SJSA1 (cell line): ENCODE results near the gene SLC1A3. TPM values are rescaled to one million over a fixed set of nuclear protein-coding genes. Genes with fewer than 3 reads are reported as not detected.

Source experiments
- DNase-seq, 2 experiments: peaks; one replicate each; pipeline ENCODE4 v3.0.0-alpha.2; 2015 to 2020; ENCODE audit warnings: low spot score in 2 of 2, low read depth in 1 of 2
- H3K27ac ChIP-seq: fragments of 250-450 bp; sonication (Bioruptor Pico); 2 replicates; pipeline ENCODE4 v1.5.1; 2020; ENCODE audit warnings: mild to moderate bottlenecking, moderate library complexity
- H3K27me3 ChIP-seq: fragments of 250-450 bp; sonication (Bioruptor Pico); replicated peaks from 2 replicates; pipeline ENCODE4 v1.5.1; 2020; ENCODE audit warnings: mild to moderate bottlenecking, moderate library complexity
- H3K36me3 ChIP-seq: fragments of 250-450 bp; sonication (Bioruptor Pico); 2 replicates; pipeline ENCODE4 v1.5.1; 2020; ENCODE audit warnings: mild to moderate bottlenecking
- H3K4me1 ChIP-seq: fragments of 250-450 bp; sonication (Bioruptor Pico); replicated peaks from 2 replicates; pipeline ENCODE4 v1.6.1; 2021; ENCODE audit warnings: mild to moderate bottlenecking
- H3K4me3 ChIP-seq: fragments of 250-450 bp; sonication (Bioruptor Pico); 2 replicates; pipeline ENCODE4 v1.5.1; 2020; ENCODE audit warnings: mild to moderate bottlenecking
- H3K9me3 ChIP-seq: fragments of 250-450 bp; sonication (Bioruptor Pico); replicated peaks from 2 replicates; pipeline ENCODE4 v1.5.1; 2020; ENCODE audit warnings: mild to moderate bottlenecking
- total RNA-seq: library from RNA; depleted of rRNA; stranded (reverse); fragments of >200 nt; shearing (Covaris generic); gene quantifications from 2 replicates; pipeline ENCODE4 v1.2.3, GENCODE V29; 2014

SLC1A3 gene
- total RNA-seq, 1 experiment from 2014 or later: 37.0 TPM

GRCh38 chr5:36721664-36722235 lies 115.3 kb downstream of the SLC1A3 start:
- no peaks in the 10 kb centered on the region for H3K9me3 ChIP-seq
- no peaks in the 10 kb centered on the region for H3K4me1 ChIP-seq
- H3K36me3 ChIP-seq: no peaks in the 10 kb centered on the region
- DNase-seq: no peak
- H3K4me3 ChIP-seq: no peak overlapping the region
- no peak overlapping the region for H3K27ac ChIP-seq
- peaks cover 3% of the 10 kb centered on the region; the same call in 1 of the 2 replicates for H3K27me3 ChIP-seq

- no peaks in the 10 kb centered on the region for H3K36me3 ChIP-seq
- H3K4me1 ChIP-seq: no peaks in the 10 kb centered on the region
- H3K27ac ChIP-seq: no peak overlapping the region
- no peak overlapping the region for H3K4me3 ChIP-seq
- no peaks in the 10 kb centered on the region for H3K9me3 ChIP-seq
- no peak for DNase-seq
- H3K27me3 ChIP-seq: peaks cover 3% of the 10 kb centered on the region; the same call in 1 of the 2 replicates
Measured at GRCh38 chr5:36722900-36723299, 116.5 kb downstream of the SLC1A3 start.

GRCh38 chr5:36723912-36724311 lies 117.5 kb downstream of the SLC1A3 start:
- Histone ChIP-seq H3K36me3 (no peaks in the 10 kb centered on the region), H3K27me3 (peaks cover 3% of the 10 kb centered on the region; the same call in 1 of the 2 replicates), H3K4me1 (no peaks in the 10 kb centered on the region), H3K27ac (no peak overlapping the region), H3K4me3 (no peak overlapping the region), H3K9me3 (no peaks in the 10 kb centered on the region)
- no peak for DNase-seq

- H3K27ac ChIP-seq: no peak overlapping the region
- H3K27me3 ChIP-seq: no peaks in the 10 kb centered on the region; the same call in 1 of the 2 replicates
- no peaks in the 10 kb centered on the region for H3K9me3 ChIP-seq
- no peak for DNase-seq
- no peaks in the 10 kb centered on the region for H3K36me3 ChIP-seq
- H3K4me3 ChIP-seq: no peak overlapping the region
- no peaks in the 10 kb centered on the region for H3K4me1 ChIP-seq
Measured at GRCh38 chr5:36724467-36725332, 118.3 kb downstream of the SLC1A3 start.

- H3K27me3 ChIP-seq: no peaks in the 10 kb centered on the region
- no peak overlapping the region for H3K27ac ChIP-seq
- H3K9me3 ChIP-seq: no peaks in the 10 kb centered on the region
- no peaks in the 10 kb centered on the region for H3K4me1 ChIP-seq
- no peak for DNase-seq
- H3K36me3 ChIP-seq: no peaks in the 10 kb centered on the region
- no peak overlapping the region for H3K4me3 ChIP-seq
Measured at GRCh38 chr5:36726317-36726716, 119.9 kb downstream of the SLC1A3 start.

GRCh38 chr5:36726767-36727166 lies 120.4 kb downstream of the SLC1A3 start:
- Histone ChIP-seq H3K9me3 (no peaks in the 10 kb centered on the region), H3K36me3 (no peaks in the 10 kb centered on the region), H3K27ac (no peak overlapping the region), H3K4me1 (no peaks in the 10 kb centered on the region), H3K27me3 (no peaks in the 10 kb centered on the region), H3K4me3 (no peak overlapping the region)
- DNase-seq: no peak

GRCh38 chr5:36728697-36729543 lies 122.5 kb downstream of the SLC1A3 start:
- no peak overlapping the region for H3K27ac ChIP-seq
- H3K4me1 ChIP-seq: no peaks in the 10 kb centered on the region
- H3K9me3 ChIP-seq: no peaks in the 10 kb centered on the region
- peak in 1 of 2 experiments; percentile 43 for DNase-seq
- H3K27me3 ChIP-seq: no peaks in the 10 kb centered on the region
- H3K4me3 ChIP-seq: no peak overlapping the region
- no peaks in the 10 kb centered on the region for H3K36me3 ChIP-seq

GRCh38 chr5:36730537-36731216 lies 124.3 kb downstream of the SLC1A3 start:
- no peak for DNase-seq
- H3K9me3 ChIP-seq: no peaks in the 10 kb centered on the region
- H3K4me1 ChIP-seq: no peaks in the 10 kb centered on the region
- no peaks in the 10 kb centered on the region for H3K27me3 ChIP-seq
- no peak overlapping the region for H3K4me3 ChIP-seq
- no peak overlapping the region for H3K27ac ChIP-seq
- no peaks in the 10 kb centered on the region for H3K36me3 ChIP-seq

GRCh38 chr5:36733183-36733582 lies 126.8 kb downstream of the SLC1A3 start:
- H3K4me1 ChIP-seq: no peaks in the 10 kb centered on the region

GRCh38 chr5:36734422-36734821 lies 128.0 kb downstream of the SLC1A3 start:
- no peaks in the 10 kb centered on the region for H3K36me3 ChIP-seq
- no peak overlapping the region for H3K27ac ChIP-seq
- no peaks in the 10 kb centered on the region; the same call in 1 of the 2 replicates for H3K27me3 ChIP-seq
- no peaks in the 10 kb centered on the region for H3K9me3 ChIP-seq
- H3K4me1 ChIP-seq: peaks cover 6% of the 10 kb centered on the region
- no peak overlapping the region for H3K4me3 ChIP-seq
- no peak for DNase-seq

More at GRCh38 chr5:36733183-36733582, 126.8 kb downstream of the SLC1A3 start:
- Histone ChIP-seq H3K4me3 (no peak overlapping the region), H3K27me3 (no peaks in the 10 kb centered on the region; the same call in 1 of the 2 replicates), H3K9me3 (no peaks in the 10 kb centered on the region), H3K36me3 (no peaks in the 10 kb centered on the region), H3K27ac (no peak overlapping the region)
- no peak for DNase-seq

- Histone ChIP-seq H3K27me3 (no peaks in the 10 kb centered on the region; the same call in 1 of the 2 replicates), H3K27ac (no peak overlapping the region), H3K4me3 (no peak overlapping the region), H3K4me1 (peaks cover 21% of the 10 kb centered on the region), H3K36me3 (no peaks in the 10 kb centered on the region), H3K9me3 (no peaks in the 10 kb centered on the region)
- DNase-seq: no peak
Measured at GRCh38 chr5:36735891-36736290, 129.5 kb downstream of the SLC1A3 start.
